ENCODE data around the gene ATE1.
"Not testable (repeated sequence)": the region's sequence is repeated elsewhere in the genome, so short reads cannot be mapped to it uniquely, and the experiment has no call there.

Gene ATE1

DNA sequence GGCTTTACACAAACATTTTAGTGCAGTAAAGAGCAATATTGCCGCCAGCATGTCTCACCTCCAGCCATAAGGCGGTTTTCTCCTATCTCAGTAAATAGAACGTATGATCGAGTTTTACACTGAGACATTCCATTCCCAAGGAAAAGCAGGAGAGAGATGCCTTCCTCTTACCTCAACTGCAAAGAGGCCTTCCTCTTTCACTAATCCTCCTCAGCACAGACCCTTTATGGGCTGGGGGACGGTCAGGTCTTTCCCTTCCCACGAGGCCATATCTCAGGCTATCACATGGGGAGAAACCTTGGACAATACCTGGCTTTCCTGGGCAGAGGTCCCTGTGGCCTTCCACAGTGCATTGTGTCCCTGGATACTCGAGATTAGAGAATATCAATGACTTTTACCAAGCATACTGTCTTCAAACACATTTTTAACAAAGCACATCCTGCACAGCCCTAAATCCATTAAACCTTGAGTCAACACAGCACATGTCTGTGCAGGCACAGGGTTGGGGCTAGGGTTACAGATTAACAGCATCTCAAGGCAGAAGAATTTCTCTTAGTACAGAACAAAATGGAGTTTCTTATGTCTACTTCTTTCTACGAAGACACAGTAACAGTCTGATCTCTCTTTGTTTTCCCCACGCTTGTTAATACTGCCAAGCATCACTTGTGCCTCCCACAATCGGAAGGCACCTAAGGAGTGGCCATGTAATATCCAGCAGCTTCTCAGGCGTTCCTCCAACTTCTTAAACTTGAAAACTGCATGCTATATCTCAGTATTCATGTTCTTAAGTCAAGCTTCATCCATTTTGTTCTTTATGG is 2.6 kb upstream of the ATE1 start:
- DNase-seq (ENCODE audit: low read depth, low spot score) = not testable (repeated sequence)

DNA sequence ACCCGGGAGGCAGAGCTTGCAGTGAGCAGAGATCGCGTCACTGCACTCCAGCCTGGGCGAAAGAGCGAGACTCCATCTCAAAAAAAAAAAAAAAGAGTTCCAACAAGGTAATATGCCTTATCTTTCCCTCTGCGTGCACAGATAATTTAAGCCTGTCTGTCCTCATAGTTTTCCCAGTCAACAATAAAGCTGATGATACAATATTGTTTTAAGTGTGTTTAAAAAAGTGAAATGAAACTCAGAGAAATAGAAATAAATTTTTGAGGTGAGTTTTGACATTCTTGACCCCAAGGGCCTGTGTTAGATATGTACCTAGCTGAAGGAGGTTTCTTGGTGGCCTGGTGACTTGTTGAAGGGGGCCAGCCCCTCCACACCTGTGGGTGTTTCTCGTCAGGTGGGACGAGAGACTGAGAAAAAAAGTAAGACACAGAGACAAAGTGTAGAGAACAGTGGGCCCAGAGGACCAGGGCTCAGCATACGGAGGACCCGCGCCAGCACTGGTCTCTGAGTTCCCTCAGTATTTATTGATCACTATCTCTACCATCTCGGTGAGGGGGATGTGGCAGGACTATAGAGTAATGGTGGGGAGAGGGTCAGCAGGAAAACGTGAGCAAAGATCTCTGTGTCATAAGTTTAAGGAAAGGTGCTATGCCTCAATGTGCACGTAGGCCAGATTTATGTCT is 1.9 kb upstream of the ATE1 start:
- not testable (repeated sequence) for DNase-seq (ENCODE audit: low read depth, low spot score)

DNA sequence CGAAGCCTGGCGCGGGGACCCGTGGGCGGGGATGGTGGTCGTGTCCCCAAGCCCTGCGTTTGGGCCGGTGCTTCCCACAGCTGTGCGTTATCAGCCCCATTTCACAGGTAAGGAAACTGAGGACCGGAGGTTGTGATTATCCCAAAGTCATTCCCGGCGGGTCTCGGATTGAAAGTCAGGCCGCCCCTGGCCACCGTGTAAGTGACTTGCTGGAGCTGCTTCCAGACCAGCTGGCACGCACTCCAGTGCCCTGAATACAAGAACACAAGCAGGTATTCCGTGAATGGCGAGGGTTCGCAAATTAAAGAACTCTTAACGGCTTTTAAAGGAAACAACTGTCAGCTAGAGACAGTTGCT is 675 bp upstream of the ATE1 start:
- peak; percentile 54 for DNase-seq (ENCODE audit: low read depth, low spot score)

DNA sequence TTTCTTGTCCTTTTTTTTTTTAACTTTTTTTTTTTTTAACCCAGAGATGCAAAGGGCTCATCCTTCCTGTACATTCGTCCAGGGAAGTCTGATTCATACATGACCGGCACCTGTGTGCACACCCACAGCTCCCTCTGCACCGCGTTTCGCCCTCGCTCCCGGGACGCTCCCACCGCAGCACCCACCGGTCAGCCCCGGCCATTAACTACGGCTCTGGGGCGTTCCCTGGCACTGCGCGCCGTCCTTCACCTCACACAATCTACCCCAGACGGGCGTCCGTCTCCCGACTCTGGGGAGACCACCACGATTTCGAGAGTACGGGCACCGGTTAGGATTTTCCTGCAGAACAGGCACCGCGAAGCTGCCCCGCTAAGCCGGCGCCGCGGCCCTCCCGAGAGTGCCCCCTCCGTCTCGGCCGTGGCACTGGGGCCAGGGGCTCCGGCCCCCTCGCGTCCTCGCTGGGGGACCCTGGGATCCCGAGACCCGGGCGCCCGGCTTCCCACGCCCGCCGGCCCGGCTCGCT is 452 bp downstream of the ATE1 start:
- DNase-seq (ENCODE audit: low read depth, low spot score) = peak; percentile 69

DNA sequence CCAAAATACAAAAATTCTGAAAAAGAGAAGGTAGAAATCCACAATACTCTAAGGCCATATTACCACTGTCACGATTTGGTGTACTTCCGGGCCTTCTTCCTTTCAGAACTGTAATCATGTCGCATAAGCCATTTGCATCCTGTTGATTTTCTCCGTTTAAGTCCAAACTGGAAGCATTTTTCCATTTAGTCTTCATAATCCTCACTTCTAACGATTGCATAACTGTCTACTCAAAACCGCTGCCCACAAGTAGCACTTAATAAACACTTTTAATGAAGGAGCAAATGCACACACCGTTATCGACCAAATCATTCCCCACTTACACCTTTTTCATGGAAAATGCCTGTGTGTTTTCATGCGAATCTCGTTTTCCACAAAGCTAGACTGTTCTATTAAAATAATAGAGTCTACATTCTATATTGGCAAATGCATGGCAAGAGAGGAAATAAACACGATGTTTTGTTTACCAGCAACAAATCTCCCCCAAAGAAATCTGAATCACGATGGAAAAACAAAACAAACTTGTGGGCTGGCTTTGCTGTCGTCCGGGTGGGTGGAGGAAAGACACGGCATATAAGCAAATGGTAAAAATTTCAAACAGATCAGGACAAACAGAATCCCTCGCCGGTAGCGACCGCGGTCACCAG is 1.0 kb downstream of the ATE1 start:
- DNase-seq (ENCODE audit: low read depth, low spot score) = peak; percentile 28

DNA sequence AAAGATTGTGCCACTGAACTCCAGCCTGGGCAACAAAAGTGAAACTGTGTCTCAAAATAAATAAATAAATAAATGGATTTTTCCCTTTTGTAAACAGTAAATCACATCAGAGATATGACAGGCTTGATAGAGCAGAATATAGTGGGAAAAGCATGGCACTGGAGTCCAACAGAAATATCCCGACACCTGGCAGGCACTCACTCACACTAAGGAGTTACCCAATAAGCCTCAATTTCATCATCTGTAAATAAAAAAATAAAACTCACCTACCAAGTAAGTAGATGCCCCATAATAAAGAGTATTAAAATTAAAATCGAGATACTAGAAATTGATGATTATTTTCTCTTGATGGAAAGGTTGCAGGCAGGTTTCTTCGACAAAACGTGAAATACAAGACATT is 1.7 kb downstream of the ATE1 start:
- DNase-seq (ENCODE audit: low read depth, low spot score) = no peak

DNA sequence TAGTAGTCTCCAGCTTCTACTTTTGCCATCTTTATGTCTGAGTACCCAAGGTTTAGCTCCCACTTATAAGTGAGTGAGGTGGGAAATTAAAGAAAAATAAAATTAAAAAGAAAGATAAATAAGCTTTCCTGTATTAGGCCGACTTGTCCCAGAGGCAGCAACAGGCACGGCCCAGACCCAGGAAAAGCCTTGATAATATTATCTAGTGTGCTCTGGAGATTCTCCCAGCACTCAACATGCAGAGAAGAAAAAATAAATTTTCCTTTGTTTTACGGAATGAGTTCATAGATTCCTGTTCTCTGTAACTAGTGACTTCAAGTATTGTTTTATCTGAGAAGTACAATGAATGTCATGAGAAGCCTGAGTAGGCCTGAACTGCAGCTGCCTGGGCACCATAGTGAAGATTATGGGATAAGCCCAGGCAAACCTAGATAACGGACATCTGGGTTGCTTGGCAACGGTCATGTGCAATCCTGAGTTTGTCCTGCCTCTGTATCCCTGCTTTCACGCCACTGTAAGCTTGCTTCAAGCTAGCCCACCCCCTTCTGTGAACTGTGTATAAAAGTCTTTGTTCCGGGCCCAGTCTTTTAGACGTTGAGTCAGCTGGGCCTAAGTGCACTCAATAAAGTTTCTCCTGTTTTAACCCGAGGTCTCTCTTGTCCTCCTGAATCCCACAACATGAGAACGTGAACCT is 6.4 kb downstream of the ATE1 start:
- DNase-seq (ENCODE audit: low read depth, low spot score) = peak; percentile 33

DNA sequence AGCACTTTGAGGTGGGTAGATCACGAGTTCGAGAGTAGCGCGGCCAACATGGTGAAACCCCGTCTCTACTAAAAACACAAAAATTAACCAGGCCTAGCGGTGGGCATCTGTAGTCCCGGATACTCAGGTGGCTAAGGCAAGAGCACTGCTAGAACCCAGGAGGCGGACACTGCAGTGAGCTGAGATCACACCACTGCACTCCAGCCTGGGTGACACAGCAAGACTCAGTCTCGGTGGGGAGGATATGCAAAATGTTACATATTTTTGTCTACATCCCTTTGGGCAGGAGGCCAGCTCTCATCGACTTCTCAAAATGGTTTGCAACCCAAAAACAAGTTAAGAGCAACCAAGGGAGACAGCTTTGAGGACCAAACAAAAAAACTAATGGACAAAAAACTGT is 8.2 kb downstream of the ATE1 start:
- no peak for DNase-seq (ENCODE audit: low read depth, low spot score)

DNA sequence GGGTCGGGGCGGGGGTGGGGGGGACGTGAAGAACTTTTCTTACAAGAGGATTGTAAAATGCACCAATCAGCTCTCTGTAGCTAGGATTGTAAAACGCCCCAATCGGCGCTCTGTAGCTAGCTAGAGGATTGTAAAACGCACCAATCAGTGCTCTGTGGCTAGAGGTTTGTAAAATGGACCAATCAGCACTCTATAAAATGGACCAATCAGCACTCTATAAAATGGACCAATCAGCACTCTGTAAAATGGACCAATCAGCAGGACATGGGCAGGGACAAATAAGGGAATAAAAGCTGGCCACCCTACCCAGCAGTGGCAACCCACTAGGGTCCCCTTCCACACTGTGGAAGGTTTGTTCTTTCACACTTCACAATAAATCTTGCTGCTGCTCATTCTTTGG is 9.0 kb downstream of the ATE1 start:
- not testable (repeated sequence) for DNase-seq (ENCODE audit: low read depth, low spot score)

DNA sequence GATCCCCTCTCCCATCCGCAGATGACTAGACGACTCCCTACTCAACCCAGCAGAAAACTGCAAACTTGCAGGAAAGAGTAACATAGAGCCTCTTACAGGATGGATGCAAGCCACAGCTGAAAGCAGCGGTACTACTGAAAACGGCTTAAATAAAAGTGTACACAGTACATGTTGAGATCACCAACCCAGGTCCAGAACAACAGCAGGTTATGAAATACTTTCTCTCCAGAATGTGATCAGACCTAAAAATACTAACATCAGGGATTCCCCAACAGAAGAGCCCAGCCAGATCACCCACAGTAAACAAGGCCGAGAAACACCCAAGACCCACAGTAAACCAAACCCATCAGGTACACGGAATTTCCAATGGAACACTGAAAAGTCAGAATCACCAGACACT is 13.2 kb downstream of the ATE1 start:
- no peak for DNase-seq (ENCODE audit: low read depth, low spot score)

DNA sequence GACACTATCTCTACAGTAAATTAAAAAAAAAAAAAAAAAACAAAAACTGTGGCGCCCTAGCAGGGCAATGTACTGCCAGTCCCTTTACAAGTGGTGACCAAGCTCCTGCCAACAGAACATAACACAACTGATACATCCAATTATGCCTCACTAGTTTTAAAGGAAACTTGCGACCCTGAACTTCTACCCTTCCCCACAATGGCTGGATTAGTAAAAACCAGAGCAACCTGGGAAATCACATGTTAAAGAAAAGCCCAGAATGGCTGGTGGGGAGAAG is 16.5 kb downstream of the ATE1 start:
- DNase-seq (ENCODE audit: low read depth, low spot score) = no peak

DNA sequence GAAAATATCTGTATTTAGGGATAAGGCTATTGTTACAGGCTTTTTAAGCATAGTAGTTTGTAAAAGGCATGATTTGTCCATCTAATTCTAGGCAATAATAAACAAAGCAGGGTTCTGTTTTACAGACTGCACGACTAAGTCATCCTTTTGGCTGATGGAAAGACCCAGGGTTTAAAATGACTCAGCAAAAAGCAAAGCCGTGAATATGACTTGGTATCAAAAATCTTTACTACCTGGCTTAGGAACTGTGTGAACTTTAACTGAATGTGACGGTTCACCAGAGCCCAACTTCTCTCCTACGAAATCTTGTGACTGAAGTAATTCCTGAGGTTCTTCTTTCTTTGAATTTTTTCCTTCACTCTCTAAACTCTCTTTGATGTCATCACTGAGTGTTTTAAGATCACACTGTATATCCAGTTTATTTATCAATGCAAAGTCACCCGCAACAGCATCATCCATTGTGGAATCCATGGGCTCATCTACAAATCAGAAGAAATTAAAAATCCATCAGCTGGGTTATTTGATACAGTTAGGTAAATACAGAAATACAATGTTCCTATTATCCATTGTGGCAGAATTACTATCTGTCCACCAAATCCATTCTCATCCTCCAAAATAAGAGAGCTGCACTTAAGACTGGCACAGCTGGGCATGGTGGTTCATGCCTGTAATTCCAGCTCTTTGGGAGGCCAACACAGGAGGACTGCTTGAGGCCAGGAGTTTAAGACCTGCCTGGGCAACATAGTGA is 17.0 kb downstream of the ATE1 start:
- peak; percentile 44 for DNase-seq (ENCODE audit: low read depth, low spot score)

DNA sequence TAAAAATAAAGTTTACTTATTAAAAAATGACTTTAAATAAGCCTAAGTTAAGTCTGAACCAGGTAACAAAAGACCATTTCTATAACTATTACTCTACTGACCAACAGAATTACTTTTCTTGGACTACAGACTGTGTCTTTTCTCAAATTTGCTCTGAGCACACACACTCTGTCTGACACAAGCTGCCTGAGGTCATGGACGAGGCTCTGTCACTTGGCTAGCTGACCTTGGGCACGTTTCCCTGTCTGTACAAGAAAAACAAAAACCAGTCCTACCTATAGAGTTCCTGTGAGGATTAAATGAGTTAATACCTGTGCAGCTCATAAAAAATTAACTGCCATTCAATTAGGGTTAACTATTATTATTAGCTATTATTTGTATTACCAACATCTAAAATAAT is 22.9 kb downstream of the ATE1 start:
- no peak for DNase-seq (ENCODE audit: low read depth, low spot score)

DNA sequence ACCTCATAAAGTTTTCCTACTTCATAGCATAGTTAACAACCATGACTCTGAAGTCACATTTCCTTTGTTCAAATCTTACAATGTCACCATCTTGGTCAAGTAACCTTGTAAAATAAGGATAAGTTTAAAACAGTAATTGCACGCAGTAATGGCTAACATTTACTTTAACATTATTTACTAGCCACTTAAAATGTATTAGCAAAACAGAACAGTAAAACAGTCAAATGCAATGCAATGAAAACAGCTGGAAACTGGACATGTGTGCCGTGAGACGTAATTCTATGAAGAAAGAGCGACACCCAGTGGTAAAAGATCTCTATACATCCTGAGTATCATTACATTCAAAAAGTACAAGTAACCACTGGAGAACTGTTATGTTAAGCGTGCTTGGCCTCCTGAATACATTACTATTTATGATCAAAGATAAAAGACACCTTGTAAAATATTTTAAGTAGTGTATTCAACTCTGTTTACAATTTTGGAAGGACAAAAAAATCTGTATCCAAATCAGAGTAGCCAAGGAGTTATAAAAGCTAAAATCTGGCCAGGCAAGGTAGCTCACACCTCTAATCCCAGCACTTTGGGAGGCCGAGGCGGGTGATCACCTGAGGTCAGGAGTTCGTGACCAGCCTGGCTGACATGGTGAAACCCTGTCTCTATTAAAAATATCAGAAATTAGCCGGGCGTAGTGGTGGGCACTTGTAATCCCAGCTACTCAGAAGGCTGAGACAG is 27.2 kb downstream of the ATE1 start:
- peak; percentile 80 for DNase-seq (ENCODE audit: low read depth, low spot score)

DNA sequence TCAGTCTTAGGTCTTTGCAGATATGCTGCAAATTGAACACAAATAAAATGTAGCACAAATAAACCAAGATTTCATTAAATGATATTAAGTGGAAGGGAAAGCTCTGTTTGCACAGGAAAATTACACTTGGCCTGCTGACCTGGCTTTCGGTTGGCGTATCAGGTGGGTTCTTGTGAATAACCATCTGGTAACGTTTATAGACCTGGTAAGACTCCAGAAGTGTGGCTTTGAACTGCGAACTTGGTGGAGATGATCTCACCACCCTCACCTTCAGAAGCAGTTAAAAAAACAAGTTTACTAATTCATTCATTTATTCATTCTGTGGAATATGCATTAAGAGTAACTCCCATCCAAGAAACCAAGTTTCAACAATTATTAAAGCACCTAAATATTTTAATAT is 28.1 kb downstream of the ATE1 start:
- DNase-seq (ENCODE audit: low read depth, low spot score) = peak; percentile 16

DNA sequence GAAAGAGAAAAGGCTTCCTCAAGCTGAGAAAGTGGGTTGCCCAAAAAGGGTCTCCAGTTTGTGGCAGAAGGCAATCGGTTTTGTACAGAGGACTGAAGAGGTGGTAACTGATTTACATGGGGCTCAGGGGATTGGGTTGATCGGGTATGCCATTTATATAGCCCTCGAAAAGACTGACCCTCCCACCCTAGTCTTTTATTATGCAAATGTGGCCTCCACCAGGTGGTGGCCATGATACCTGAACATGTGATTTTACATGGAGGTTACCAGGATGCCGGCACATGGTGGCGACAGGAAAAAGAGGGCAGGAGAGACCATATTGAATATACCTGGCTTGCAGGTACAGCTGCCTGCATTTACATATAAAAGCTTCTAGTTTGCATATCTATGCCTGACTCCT is 36.7 kb downstream of the ATE1 start:
- no peak for DNase-seq (ENCODE audit: low read depth, low spot score)

DNA sequence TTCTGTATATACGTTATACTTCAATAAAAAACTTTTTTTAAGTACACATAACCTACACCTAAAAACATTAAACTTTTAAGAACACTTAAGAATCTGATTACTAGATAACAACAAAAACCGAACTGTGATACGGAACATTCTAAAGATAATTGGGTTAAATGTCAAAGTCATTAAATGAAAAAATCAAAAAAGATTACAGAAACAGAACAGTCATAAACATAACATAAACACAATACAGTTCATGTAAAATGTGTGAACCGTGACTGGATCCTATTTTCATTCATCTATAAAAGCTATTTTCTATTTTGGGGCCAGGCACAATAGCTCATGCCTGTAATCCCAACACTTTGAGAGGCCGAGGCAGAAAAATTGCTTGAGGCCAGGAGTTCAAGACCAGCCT is 38.6 kb downstream of the ATE1 start:
- no peak for DNase-seq (ENCODE audit: low read depth, low spot score)

DNA sequence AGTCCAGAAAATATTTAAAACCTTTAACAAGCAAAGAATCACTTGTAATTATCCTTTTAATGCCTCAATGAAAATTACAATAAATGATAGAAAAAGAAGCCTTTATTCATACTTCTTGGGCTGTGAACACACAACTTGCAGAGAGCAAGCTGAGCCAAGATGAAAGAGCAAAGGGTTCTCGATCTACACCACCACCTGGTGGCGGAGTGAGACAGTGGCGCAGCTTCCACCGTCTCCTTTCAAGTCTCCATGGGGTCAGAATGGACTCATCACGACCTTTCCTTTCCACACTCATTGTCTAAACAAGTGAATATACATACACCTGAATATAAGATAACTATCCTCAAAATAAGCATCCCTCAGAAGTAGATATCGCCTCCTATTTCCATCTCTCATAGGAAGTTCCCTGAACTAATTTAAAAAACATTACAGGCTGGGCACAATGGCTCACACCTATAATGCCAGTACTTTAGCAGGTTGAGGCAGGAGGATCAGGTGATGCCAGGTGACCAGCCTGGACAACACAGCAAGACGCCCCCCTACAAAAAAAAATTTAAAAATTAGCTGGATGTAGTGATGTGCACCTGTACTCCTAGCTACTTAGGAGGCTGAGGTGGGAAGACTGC is 40.7 kb downstream of the ATE1 start:
- DNase-seq (ENCODE audit: low read depth, low spot score) = peak; percentile 84

DNA sequence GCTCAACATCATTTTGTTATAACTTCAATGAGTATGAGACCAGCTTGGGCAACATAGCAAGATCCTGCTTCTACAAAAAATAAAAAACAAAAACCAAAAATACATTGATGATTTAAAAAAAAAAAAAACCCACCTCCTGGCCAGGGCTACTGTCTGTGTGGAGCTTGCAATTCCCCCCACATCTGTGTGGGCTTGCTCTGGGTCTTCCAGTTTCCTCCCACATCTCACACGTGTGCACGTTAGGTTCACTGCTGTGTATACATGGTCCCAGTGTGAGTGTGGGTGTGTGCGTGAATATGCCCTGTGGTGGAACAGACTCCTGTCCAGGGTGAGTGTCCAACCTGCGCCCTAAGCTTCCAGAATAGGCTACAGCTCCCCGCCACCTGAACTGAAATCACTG is 41.6 kb downstream of the ATE1 start:
- DNase-seq (ENCODE audit: low read depth, low spot score) = no peak

DNA sequence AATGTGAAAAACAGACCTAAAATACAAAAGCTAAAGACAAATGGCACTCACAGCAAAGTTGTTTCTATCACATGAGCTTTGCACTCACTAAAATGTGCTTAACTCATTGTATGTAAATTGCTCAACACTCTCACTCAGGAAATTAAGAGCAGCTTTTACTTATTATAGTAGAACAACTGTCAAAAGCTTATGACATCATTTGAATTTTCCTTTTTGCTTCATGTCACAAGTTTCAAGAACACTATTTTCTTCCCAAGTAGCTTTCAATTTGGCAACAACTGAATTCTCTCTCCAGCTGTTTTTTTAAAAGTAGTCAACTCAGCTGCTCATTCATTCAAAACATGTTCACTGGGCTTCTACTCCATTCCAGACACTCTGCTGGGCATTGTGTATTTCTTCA is 46.9 kb downstream of the ATE1 start:
- no peak for DNase-seq (ENCODE audit: low read depth, low spot score)

All from astrocyte of the hippocampus (primary cell).